Naive B cell (primary cell): Measurements from ENCODE around the gene MAP3K8. TPM values are rescaled to one million over a fixed set of nuclear protein-coding genes. Genes with fewer than 3 reads are reported as not detected.
A peak's percentile ranks its signal among the peaks of the same experiment; 100 is the strongest.
"Not testable (repeated sequence)": the region's sequence is repeated elsewhere in the genome, so short reads cannot be mapped to it uniquely, and the experiment has no call there.

Experiments
- ATAC-seq, 2 donors: fragments of 150-1000 bp; cut with Tn5 transposase; 2 replicates each; pipeline ENCODE4 v1.10.0; 2021; ENCODE audit warnings: low read depth in 2 of 2, mild to moderate bottlenecking in 2 of 2, moderate library complexity in 2 of 2
- DNase-seq: peaks from one replicate; pipeline ENCODE4 v3.0.0; 2022
- H3K27ac Mint-ChIP-seq, 6 donors: one replicate each; pipeline ENCODE4 v1.8.0; 2020 to 2022; ENCODE audit warnings: mild to moderate bottlenecking in 6 of 6, mixed read lengths in 6 of 6, moderate library complexity in 5 of 6, inconsistent platforms in 2 of 6
- H3K27me3 Mint-ChIP-seq, 3 donors: one replicate each; pipeline ENCODE4 v1.8.0; 2021 to 2022; ENCODE audit warnings: mixed read lengths in 3 of 3, mild to moderate bottlenecking in 1 of 3
- H3K36me3 Mint-ChIP-seq, 2 donors: one replicate each; pipeline ENCODE4 v1.8.0; 2020 to 2022; ENCODE audit warnings: mixed read lengths in 2 of 2, inconsistent platforms in 1 of 2, mild to moderate bottlenecking in 1 of 2
- H3K4me1 Mint-ChIP-seq, 3 donors: one replicate each; pipeline ENCODE4 v1.8.0; 2020 to 2022; ENCODE audit warnings: mixed read lengths in 3 of 3, inconsistent platforms in 1 of 3, mild to moderate bottlenecking in 1 of 3, moderate library complexity in 1 of 3
- H3K4me3 Mint-ChIP-seq, 8 donors: one replicate each; pipeline ENCODE4 v1.8.0; 2020 to 2022; ENCODE audit warnings: mild to moderate bottlenecking in 8 of 8, mixed read lengths in 8 of 8, moderate library complexity in 8 of 8, inconsistent platforms in 2 of 8
- H3K9me3 Mint-ChIP-seq, 7 donors: one replicate each; pipeline ENCODE4 v1.8.0; 2020 to 2022; ENCODE audit warnings: mixed read lengths in 7 of 7, mild to moderate bottlenecking in 5 of 7, inconsistent platforms in 2 of 7, moderate library complexity in 1 of 7
- polyA plus RNA-seq, 6 donors: library from polyadenylated mRNA; unstranded; fragments of 300-500 nt; fragmentation: Illumina TruSeq; gene quantifications; one replicate each; pipeline ENCODE4 v1.2.3, GENCODE V29; 2021; ENCODE audit warnings: low read depth in 6 of 6

Gene MAP3K8
- polyA plus RNA-seq, 6 donors from 2014 or later = 75.2 to 122 (median 90.8) TPM

DNA sequence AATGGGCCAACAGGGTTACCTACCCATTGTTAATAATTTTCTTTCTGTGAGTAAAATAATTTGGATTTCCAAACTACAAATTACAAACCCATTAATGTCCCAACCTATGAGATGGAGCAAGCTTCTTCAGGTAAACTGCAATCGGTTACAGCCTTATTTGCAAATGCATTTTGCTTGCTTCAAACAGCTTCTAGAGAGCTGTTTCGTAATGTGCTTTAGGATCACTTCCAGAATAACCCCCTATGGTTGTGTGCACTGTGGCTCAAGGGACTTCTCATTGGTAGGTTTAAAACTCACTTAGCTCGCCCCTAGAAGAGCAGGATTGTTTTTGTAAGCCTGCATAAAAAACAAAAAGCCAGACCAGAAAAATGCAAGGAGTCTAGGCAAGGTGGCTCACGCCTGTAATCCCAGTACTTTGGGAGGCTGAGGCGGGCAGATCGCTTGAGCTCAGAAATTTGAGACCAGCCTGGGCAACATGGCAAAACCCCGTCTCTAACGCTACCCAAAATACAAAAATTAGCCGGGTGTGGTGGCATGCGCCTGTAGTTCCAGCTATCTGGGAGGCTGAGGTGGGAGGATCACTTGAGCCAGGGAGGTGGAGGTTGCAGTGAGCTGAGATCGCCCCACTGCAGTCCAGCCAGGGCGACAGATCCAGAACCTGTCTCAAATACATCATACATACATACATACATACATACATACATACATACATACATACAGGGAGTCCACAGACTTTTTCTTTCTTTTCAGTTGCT is 3.3 kb upstream of the MAP3K8 start:
- ATAC-seq = no peak
- peak overlapping the region; percentile 72 to 99 (median 88) for H3K27ac Mint-ChIP-seq
- no peaks in the 10 kb centered on the region for H3K27me3 Mint-ChIP-seq
- H3K4me3 Mint-ChIP-seq = peak overlapping the region; percentile 16 to 98 (median 78)
- peaks cover 0 to 1% (median 0%) of the 10 kb centered on the region in 7 donors for H3K9me3 Mint-ChIP-seq
- peaks cover 3 to 5% of the 10 kb centered on the region in 2 donors for H3K36me3 Mint-ChIP-seq
- no peak for DNase-seq
- peaks cover 46 to 70% (median 57%) of the 10 kb centered on the region in 3 donors for H3K4me1 Mint-ChIP-seq

DNA sequence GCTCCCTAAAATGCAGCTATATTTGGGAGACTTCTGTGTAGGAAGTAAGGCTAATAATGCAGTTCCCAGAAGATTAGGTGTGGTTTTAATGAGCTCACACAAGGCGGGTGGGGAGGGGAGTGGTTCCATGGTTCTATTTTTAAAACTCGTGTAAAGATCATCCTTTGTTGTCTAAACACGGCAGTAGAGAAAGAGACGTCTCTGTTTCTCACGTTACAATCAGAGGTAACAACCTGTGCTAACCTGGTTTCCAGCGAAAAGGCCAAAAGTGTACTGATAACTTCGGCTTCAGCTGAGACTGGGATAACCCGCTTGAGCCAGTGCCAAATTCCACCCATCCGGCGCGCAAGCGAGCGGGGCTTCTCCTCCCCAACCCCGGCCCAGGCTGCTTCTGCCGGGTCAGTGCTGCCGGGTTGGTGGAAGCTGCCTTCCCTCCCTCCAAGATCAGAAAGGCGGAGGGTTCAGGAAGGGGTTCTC is 2.5 kb upstream of the MAP3K8 start:
- Mint-ChIP-seq H3K4me1 (peaks cover 53 to 72% (median 60%) of the 10 kb centered on the region in 3 donors), H3K9me3 (peaks cover 0 to 1% (median 0%) of the 10 kb centered on the region in 7 donors), H3K36me3 (peaks cover 3 to 5% of the 10 kb centered on the region in 2 donors), H3K27ac (peak overlapping the region; percentile 60 to 99 (median 92)), H3K27me3 (no peaks in the 10 kb centered on the region), H3K4me3 (peak overlapping the region; percentile 57 to 98 (median 80))
- ATAC-seq (no peak), DNase-seq (no peak)

DNA sequence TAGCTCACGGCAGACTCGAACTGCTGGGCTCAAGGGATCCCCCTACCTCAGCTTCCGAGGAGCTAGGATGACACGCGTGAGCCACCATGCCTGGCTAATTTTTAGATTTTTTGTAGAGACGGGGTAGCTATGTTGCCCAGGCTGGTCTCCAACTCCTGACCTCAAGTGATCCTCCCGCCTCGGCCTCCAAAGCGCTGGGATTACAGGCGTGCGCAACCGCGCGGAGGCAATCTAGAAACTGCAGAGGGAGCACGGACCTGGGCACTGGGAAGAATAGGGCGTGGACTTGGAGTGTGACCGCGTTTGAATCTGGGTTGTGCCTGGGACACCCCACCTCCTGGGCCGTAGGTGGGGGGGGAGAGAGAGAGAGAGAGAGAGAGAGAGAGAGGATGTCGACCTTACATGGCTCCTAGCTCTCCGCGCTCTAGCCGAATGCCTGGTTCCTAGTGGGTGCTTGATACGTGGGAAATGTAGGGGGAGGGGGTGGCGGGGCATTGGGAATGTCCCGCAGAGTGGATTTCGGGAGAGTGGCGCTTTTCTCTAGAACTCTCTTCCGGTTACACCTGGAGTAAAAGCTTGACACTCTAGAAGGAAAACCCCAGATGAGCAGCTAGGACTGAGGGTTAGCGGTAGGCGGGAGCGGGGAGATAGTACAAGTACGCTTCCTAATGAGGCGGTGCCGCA is 1.2 kb upstream of the MAP3K8 start:
- DNase-seq (no peak), ATAC-seq (peak; percentile 5 to 6)
- no peaks in the 10 kb centered on the region for H3K27me3 Mint-ChIP-seq
- H3K4me3 Mint-ChIP-seq = peak overlapping the region; percentile 96 to 98 (median 97)
- H3K27ac Mint-ChIP-seq = peak overlapping the region; percentile 97 to 99 (median 99)
- peaks cover 59 to 72% (median 64%) of the 10 kb centered on the region in 3 donors for H3K4me1 Mint-ChIP-seq
- peaks cover 3 to 13% of the 10 kb centered on the region in 2 donors for H3K36me3 Mint-ChIP-seq
- peaks cover 0 to 1% (median 0%) of the 10 kb centered on the region in 7 donors for H3K9me3 Mint-ChIP-seq

DNA sequence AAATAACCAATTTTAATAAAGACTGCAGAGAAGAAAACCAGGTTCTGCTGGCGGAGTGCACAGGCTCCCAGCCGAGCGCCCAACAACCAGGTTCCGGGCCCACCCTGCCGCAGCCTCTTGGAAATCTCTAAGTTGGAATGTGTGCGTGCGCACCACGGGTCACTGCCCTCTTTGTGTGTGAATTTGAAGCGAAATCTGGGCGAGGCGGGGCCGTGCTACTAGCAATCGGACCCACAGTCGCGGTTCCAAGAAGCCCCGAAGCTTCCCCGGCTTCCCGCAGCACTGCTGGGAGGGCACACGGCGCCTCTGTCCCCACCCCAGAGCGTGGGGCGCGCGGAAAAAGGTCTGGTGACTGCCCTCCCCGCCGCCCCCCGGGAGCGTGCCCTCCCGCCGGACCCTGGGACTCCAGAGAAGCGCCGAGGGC is 666 bp upstream of the MAP3K8 start:
- peak; percentile 4 to 7 for ATAC-seq
- peaks cover 59 to 72% (median 64%) of the 10 kb centered on the region in 3 donors for H3K4me1 Mint-ChIP-seq

DNA sequence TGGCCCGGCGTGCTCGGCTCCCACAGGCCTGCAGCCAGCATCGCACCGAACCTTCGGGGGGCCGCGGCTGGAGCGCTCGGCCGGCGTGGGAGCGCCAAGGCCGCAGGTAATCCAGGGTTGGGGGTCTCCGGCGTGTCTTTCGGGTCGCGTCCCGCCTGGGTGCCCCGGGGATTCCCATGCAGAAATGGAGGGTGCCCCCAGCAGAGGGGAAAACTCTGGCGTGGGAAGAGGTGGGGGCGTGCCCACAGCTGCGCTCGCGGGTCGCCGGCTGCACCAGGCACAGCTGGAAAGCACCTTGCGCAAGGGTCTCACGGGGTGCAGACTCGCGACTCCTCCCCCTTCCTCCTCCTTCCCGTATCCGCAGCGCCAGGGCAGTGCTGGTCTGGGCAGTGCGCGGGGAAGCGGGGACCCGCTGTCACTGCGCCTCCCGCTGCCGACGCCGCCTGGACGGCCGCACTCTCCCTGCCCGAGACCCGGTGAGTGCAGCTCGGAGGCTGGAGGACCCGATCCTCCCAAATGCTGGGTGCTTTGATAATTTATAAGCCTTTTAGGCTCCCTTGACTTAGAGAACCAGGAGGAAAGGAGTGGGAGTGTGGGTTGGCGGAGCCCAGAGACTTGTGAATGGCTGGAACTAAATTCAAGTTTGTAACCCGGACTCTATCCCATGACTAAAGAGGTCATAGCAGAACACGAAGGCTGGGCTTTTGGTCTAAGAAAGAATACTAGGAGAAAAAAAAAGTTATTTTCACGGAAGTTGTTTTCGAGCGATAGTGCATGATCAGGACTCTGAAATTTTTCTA is 489 bp downstream of the MAP3K8 start:
- Mint-ChIP-seq H3K4me3 (peak overlapping the region; percentile 96 to 98 (median 97)), H3K4me1 (peaks cover 66 to 79% (median 72%) of the 10 kb centered on the region in 3 donors), H3K36me3 (peaks cover 7 to 24% of the 10 kb centered on the region in 2 donors), H3K27ac (peak overlapping the region; percentile 97 to 99 (median 99)), H3K27me3 (no peaks in the 10 kb centered on the region), H3K9me3 (peaks cover 0 to 1% (median 0%) of the 10 kb centered on the region in 7 donors)
- ATAC-seq (peak; percentile 59 to 60), DNase-seq (peak; percentile 81)

More for the DNA sequence above, 666 bp upstream of the MAP3K8 start:
- H3K27ac Mint-ChIP-seq = peak overlapping the region; percentile 97 to 99 (median 99)
- peaks cover 7 to 16% of the 10 kb centered on the region in 2 donors for H3K36me3 Mint-ChIP-seq
- no peak for DNase-seq
- H3K9me3 Mint-ChIP-seq = peaks cover 0 to 1% (median 0%) of the 10 kb centered on the region in 7 donors
- H3K27me3 Mint-ChIP-seq = no peaks in the 10 kb centered on the region
- H3K4me3 Mint-ChIP-seq = peak overlapping the region; percentile 96 to 98 (median 97)

DNA sequence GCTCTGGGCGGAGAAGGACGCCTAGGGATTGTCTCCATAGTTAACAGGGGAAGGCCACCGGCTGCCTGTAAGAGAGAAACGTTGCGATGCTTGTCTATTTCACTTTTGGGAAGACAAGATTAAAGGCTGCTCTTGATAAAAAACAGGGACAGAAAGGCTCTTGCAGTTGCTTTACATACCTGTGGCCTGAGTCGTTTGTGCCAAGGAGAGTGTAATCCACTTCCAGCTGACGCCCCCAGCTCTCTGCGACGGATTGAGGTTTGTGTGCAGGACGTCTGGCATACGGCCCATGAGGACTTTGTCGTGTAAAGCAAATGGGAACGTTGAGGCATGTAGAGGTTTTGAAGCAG is 1.1 kb downstream of the MAP3K8 start:
- H3K4me1 Mint-ChIP-seq = peaks cover 69 to 79% (median 75%) of the 10 kb centered on the region in 3 donors
- no peak for ATAC-seq

DNA sequence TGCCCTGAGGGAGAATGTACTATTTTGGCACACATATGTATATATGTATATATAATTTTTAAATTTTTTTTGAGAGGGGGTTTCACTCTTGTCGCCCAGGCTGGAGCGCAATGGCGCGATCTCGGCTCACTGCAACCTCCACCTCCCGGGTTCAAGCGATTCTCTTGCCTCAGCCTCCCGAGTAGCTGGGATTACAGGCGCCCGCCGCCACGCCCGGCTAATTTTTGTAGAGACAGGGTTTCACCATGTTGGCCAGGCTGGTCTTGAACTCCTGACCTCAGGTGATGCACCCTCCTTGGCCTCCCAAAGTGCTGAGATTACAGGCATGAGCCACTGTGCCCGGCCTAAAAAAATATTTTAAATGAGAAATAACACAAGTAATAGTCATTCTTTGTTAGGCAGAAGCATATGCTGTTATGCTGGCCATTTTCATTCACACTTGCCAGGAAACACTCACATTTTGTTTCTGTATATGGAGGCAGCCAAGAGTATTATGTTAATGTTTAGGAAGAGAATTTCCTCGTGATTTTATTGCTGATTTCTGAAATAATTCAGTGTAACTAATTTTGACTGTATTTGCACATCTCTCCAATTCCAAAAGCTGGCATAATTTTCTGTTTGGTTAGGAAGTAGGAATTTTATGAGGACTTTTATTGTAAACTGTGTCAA is 1.6 kb downstream of the MAP3K8 start:
- H3K4me1 Mint-ChIP-seq = peaks cover 70 to 80% (median 78%) of the 10 kb centered on the region in 3 donors
- H3K36me3 Mint-ChIP-seq = peaks cover 12 to 33% of the 10 kb centered on the region in 2 donors
- H3K9me3 Mint-ChIP-seq, H3K27me3 Mint-ChIP-seq, ATAC-seq, DNase-seq: not testable (repeated sequence)
- peak overlapping the region; percentile 96 to 98 (median 97) for H3K4me3 Mint-ChIP-seq
- H3K27ac Mint-ChIP-seq = peak overlapping the region; percentile 96 to 99 (median 98)

More for the DNA sequence above, 1.1 kb downstream of the MAP3K8 start:
- Mint-ChIP-seq H3K9me3 (peaks cover 0 to 1% (median 0%) of the 10 kb centered on the region in 7 donors), H3K27ac (peak overlapping the region; percentile 96 to 99 (median 98)), H3K27me3 (no peaks in the 10 kb centered on the region), H3K36me3 (peaks cover 9 to 27% of the 10 kb centered on the region in 2 donors), H3K4me3 (peak overlapping the region; percentile 96 to 98 (median 97))
- DNase-seq = no peak

DNA sequence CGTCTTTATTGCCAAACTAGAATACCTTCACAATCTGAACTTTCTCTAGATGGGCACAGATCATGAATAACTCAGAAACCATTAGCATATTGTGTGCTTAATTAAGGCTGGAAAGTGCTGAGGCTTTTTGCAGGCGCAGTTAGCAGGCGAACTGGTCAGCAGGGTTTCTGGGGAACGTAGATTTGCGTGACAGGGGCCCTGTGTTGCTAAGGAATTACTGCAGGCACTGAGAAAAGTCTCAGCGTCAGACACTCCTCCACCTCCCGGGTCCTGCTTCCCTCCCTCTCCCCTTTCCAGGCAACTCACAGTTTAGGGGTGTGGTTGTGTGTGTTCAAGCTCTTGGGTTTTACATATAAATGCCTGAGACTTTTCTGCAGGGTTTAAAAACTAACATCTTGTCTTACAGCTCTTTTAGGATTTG is 2.2 kb downstream of the MAP3K8 start:
- Mint-ChIP-seq H3K27ac (peak overlapping the region; percentile 83 to 99 (median 92)), H3K4me3 (peak overlapping the region; percentile 96 to 98 (median 97)), H3K27me3 (no peaks in the 10 kb centered on the region), H3K4me1 (peaks cover 67 to 79% (median 77%) of the 10 kb centered on the region in 3 donors), H3K9me3 (peaks cover 0 to 1% (median 0%) of the 10 kb centered on the region in 7 donors), H3K36me3 (peaks cover 12 to 33% of the 10 kb centered on the region in 2 donors)
- DNase-seq (no peak), ATAC-seq (no peak)

DNA sequence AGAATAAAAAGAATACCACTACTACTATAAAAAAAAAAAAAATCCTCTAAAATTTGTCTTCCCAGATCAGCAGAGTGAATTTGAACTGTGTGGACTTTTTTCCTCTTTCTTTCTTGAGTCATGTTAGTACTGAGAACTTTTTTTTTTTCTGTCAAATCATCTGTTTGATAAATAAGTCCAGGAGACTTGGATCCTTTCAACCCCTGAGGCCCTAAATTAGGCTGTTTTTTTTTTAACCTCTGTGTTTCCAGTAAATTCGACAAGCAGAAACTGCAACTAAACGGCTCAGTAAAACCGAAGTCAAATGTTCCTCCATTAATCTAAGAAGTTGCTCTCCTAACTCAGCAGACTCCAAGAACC is 2.7 kb downstream of the MAP3K8 start:
- Mint-ChIP-seq H3K27ac (peak overlapping the region; percentile 80 to 99 (median 91)), H3K36me3 (peaks cover 12 to 33% of the 10 kb centered on the region in 2 donors), H3K9me3 (peaks cover 0 to 1% (median 0%) of the 10 kb centered on the region in 7 donors), H3K4me1 (peaks cover 65 to 78% (median 76%) of the 10 kb centered on the region in 3 donors), H3K27me3 (no peaks in the 10 kb centered on the region), H3K4me3 (peak overlapping the region; percentile 96 to 98 (median 97))
- DNase-seq = no peak
- ATAC-seq = no peak

DNA sequence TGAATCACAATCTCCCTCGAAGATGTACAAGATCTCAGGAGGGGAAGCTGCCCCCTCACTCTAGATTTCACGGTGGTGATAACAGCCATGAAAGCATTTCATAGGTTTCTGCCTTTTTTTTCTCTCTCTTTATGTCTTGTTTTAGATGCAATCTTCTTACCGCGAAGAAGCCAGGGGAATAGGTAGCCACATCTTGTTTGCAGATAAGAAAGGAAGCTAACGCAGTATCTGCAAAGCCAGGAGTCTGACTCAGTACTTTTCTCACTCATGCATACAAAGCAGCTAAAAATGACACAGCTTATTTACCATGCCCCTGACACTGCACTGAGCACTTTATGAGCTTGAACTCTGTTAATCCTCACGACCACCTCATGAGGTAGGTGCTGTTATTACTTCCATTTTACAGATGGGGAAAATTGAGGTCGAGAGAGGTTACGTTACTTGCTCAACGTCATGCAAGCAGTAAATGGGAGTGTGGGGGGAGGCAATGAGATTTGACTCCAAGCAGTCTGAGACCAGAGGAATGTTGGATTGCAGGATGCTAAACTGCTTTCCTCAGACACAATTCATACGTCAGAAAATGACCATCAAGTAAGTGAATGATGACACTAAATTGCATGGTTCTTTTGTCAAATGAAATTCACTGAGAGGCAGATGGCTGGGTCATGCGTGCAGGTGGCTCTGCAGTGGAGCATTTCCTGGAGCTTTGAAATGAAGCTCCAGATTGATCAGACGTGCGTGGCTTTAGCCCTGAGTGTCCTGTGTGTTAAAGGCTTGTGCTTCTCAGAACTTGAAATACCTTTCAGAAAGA is 3.3 kb downstream of the MAP3K8 start:
- Mint-ChIP-seq H3K4me1 (peaks cover 67 to 78% (median 76%) of the 10 kb centered on the region in 3 donors), H3K36me3 (peaks cover 18 to 38% of the 10 kb centered on the region in 2 donors), H3K27ac (peak overlapping the region; percentile 80 to 99 (median 91)), H3K27me3 (no peaks in the 10 kb centered on the region), H3K9me3 (peaks cover 0 to 1% (median 0%) of the 10 kb centered on the region in 7 donors), H3K4me3 (peak overlapping the region; percentile 96 to 98 (median 97))
- no peak for ATAC-seq
- DNase-seq = no peak

DNA sequence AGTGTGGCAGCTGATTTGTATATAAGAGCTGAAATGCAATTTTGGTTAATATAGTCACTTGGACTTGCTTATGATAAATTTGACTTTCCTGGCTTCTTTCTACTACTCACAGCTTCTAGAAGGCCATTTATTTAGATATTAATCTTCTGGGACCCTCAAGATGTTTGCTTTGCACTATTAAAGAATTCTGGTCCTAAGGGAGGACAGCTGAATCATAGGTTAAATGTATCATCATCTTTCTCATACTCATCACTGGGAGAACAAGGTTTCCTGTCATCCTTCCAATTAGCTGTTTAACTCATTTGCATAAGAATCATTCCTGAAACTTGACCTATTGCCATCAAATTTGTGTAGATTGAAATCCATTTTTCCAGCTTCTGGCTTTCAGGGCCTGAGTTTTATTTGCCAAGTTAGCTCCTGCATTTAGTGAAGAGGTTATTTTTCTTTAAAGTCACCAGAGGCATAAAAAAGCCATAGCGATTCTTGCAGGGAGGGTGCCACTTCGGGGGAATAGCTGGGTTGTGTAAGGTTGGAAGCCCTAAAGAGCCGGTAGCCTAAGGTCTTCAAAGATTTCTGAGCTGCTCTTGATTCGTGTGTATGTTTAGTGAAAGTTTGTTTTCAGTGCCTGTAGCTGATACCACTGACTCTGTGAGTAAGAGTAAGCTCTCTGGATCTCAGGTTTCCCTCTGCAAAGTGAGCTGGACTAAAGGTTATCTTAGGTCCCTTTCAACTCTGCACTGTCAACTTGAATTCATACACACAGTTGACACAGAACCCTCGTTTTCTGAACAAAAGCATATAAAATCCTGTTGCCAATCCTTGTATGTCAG is 4.3 kb downstream of the MAP3K8 start:
- Mint-ChIP-seq H3K9me3 (no peaks in the 10 kb centered on the region), H3K27ac (peak overlapping the region; percentile 64 to 99 (median 78)), H3K27me3 (no peaks in the 10 kb centered on the region), H3K36me3 (peaks cover 28 to 48% of the 10 kb centered on the region in 2 donors), H3K4me3 (peak overlapping the region; percentile 30 to 98 (median 96)), H3K4me1 (peaks cover 66 to 74% (median 73%) of the 10 kb centered on the region in 3 donors)
- ATAC-seq (no peak), DNase-seq (no peak)
